HG02885 (cell line): Measurements from ENCODE around the gene PLOD2.

Experiments used
- ATAC-seq: cut with Tn5 transposase; IDR thresholded peaks from one replicate; pipeline ENCODE4 v1.9.1; 2021; ENCODE audit warnings: mild to moderate bottlenecking; ENCODE audit not compliant: unreplicated experiment, poor library complexity

The PLOD2 gene

GRCh38 chr3:146160964-146161662, at the start of gene PLOD2:
Gene PLOD2 (minus strand): TSS chr3:146161184. CDS start chr3:146160989, 195 bp downstream.
- ATAC-seq = peak; percentile 72

GRCh38 chr3:146209371-146209770, 48.4 kb upstream of the PLOD2 start:
- ATAC-seq = no peak

- ATAC-seq = no peak
These were observed 42.8 kb upstream of the PLOD2 start for GRCh38 chr3:146203776-146204175.

- no peak for ATAC-seq
These were observed 39.7 kb upstream of the PLOD2 start for GRCh38 chr3:146200461-146201220.

- ATAC-seq = no peak
These were observed 38.8 kb upstream of the PLOD2 start for GRCh38 chr3:146199762-146200161.

GRCh38 chr3:146196789-146197188, 35.8 kb upstream of the PLOD2 start:
- no peak for ATAC-seq

- no peak for ATAC-seq
These were observed 34.6 kb upstream of the PLOD2 start for GRCh38 chr3:146195605-146196004.

- ATAC-seq = no peak
These were observed 34.0 kb upstream of the PLOD2 start for GRCh38 chr3:146195030-146195429.

GRCh38 chr3:146191051-146191450, 30.1 kb upstream of the PLOD2 start:
- no peak for ATAC-seq

- ATAC-seq = peak; percentile 98
These were observed 28.7 kb upstream of the PLOD2 start for GRCh38 chr3:146189519-146190173.

- ATAC-seq = no peak
These were observed 26.5 kb upstream of the PLOD2 start for GRCh38 chr3:146187334-146187950.

- ATAC-seq = no peak
These were observed 23.4 kb upstream of the PLOD2 start for GRCh38 chr3:146184241-146185015.

- ATAC-seq = no peak
These were observed 20.2 kb upstream of the PLOD2 start for GRCh38 chr3:146181216-146181615.

- ATAC-seq = no peak
These were observed 19.4 kb upstream of the PLOD2 start for GRCh38 chr3:146180376-146180775.

- no peak for ATAC-seq
These were observed 17.2 kb upstream of the PLOD2 start for GRCh38 chr3:146178006-146178689.

- ATAC-seq = no peak
These were observed 16.5 kb upstream of the PLOD2 start for GRCh38 chr3:146177519-146177918.

GRCh38 chr3:146177072-146177471, 16.1 kb upstream of the PLOD2 start:
- ATAC-seq = no peak

GRCh38 chr3:146172586-146172985, 11.6 kb upstream of the PLOD2 start:
- ATAC-seq = no peak

GRCh38 chr3:146170591-146170990, 9.6 kb upstream of the PLOD2 start:
- no peak for ATAC-seq

GRCh38 chr3:146169891-146170290, 8.9 kb upstream of the PLOD2 start:
- ATAC-seq = no peak
